Esophagus squamous epithelium (tissue), 5 donors: ENCODE results near the gene MDFIC. TPM values are rescaled to one million over a fixed set of nuclear protein-coding genes. Genes with fewer than 3 reads are reported as not detected.

Source experiments
- DNase-seq: peaks from one replicate; lab custom pipeline; 2025; lab: John Stamatoyannopoulos, UW
- H3K27ac ChIP-seq, 4 donors: fragments of 200-600 bp; sonication (generic); one replicate each; pipeline ENCODE4 v1.5.1; 2016 to 2019; ENCODE audit warnings: mild to moderate bottlenecking in 1 of 4
- H3K27me3 ChIP-seq, 4 donors: fragments of 200-600 bp; sonication (generic); 1 replicate in 3 of 4; 2 replicates in 1 of 4; pipeline versions ENCODE4 v1.5.1 to v1.6.0; 2017 to 2021; ENCODE audit warnings: antibody characterized with exemption in 1 of 4
- H3K36me3 ChIP-seq, 3 donors: fragments of 200-600 bp; sonication (generic); one replicate each; pipeline ENCODE4 v1.5.1; 2016 to 2019
- H3K4me1 ChIP-seq, 3 donors: fragments of 200-600 bp; sonication (generic); one replicate each; pipeline ENCODE4 v1.5.1; 2017 to 2019
- H3K4me3 ChIP-seq, 4 donors: fragments of 200-600 bp; sonication (generic); 1 replicate in 3 of 4; 2 replicates in 1 of 4; pipeline ENCODE4 v1.5.1; 2016 to 2019; ENCODE audit warnings: mild to moderate bottlenecking in 2 of 4, moderate library complexity in 1 of 4
- H3K9me3 ChIP-seq, 3 donors: fragments of 200-600 bp; sonication (generic); one replicate each; pipeline ENCODE4 v1.5.1; 2016 to 2019
- CTCF ChIP-seq, 6 experiments: fragments of 450-650 bp in 4 of 6; fragments of 200-600 bp in 2 of 6; sonication (generic) in 2 of 6; IDR thresholded peaks; one replicate each; pipeline ENCODE4 v1.5.1; 2016 to 2019; ENCODE audit warnings: antibody characterized with exemption in 6 of 6, mild to moderate bottlenecking in 4 of 6, moderate library complexity in 4 of 6
- POLR2A ChIP-seq, 4 donors: fragments of 450-650 bp; IDR thresholded peaks; one replicate each; pipeline ENCODE4 v1.6.1; 2017; ENCODE audit warnings: antibody characterized with exemption in 4 of 4, mild to moderate bottlenecking in 4 of 4, moderate library complexity in 3 of 4
- WGBS, 2 donors: methylation state at CpG; one replicate each; pipeline ENCODE4 v1.1.5; 2018; 5-methylcytosine and 5-hydroxymethylcytosine counted together
- intact Hi-C: fragments of 100-400 bp; cut with DNase I; formaldehyde crosslinking; loops from one replicate; pipeline ENCODE4 v1.15.0; 2022
- total RNA-seq, 4 donors: library from RNA; depleted of rRNA; stranded (reverse); fragments of >200 nt; gene quantifications; one replicate each; pipeline ENCODE4 v1.1.0, GENCODE V29; 2016
- donor health status: DM: yes; HTN: yes; CAD: no.

Gene MDFIC
- total RNA-seq, 4 donors from 2014 or later: 16.0 to 29.2 (median 21.3) TPM

GRCh38 chr7:115068220-115068619, 146.3 kb downstream of the MDFIC start:
- DNase-seq: no peak
- WGBS, 2 donors: 86 to 91% methylated on average over 1 of the region's 1 CpG
- no peak for TF ChIP-seq CTCF (IDR thresholded peaks at IDR 0.05)
- TF ChIP-seq POLR2A (IDR thresholded peaks at IDR 0.05): no peak

More at GRCh38 chr7:115068220-115068619, 146.3 kb downstream of the MDFIC start:
- Histone ChIP-seq H3K27me3 (no peaks in the 10 kb centered on the region), H3K9me3 (no peaks in the 10 kb centered on the region), H3K36me3 (no peaks in the 10 kb centered on the region), H3K27ac (no peak overlapping the region), H3K4me3 (no peak overlapping the region), H3K4me1 (no peaks in the 10 kb centered on the region)
- intact Hi-C loops: no loop called here
